Right hindlimb (tissue), 1 donor: ENCODE measurements around the gene CXCL9.

ENCODE experiments used
- DNase-seq: peaks from one replicate; pipeline ENCODE4 v3.0.0-alpha.2; 2018

CXCL9 gene

GRCh38 chr4:75953509-75953908 lies 53.8 kb downstream of the CXCL9 start:
- DNase-seq, result no peak
